K562 (cell line): ENCODE data around the gene CNTROB. TPM values are rescaled to one million over a fixed set of nuclear protein-coding genes. Genes with fewer than 3 reads are reported as not detected.

Experiments used
- ATAC-seq: fragments of 200-7000 bp; cut with Tn5 transposase; 3 replicates; pipeline ENCODE4 v1.9.1; 2020; ENCODE audit warnings: moderate library complexity
- BruUV-seq: library from RNA; stranded (reverse); fragments of 400-500 nt; replicated peaks from 2 replicates; lab custom pipeline; 2021; lab: Mats Ljungman, UMichigan
- CTCF ChIA-PET: fragments of 300-600 bp; formaldehyde crosslinking; extraction: SDS; loops from one replicate; lab custom pipeline; 2021; ENCODE audit warnings: low intra/inter-chr PET ratio; lab: Yijun Ruan, JAX
- POLR2A ChIA-PET: fragments of 300-600, 350-650 bp; sonication (Branson Sonifier 250); formaldehyde crosslinking; extraction: SDS; loops from one replicate; lab custom pipeline; 2021; ENCODE audit warnings: antibody characterized with exemption, inconsistent platforms; lab: Yijun Ruan, JAX
- DNase-seq, 4 experiments: peaks; one replicate each; pipeline versions ENCODE4 v3.0.0 to v3.0.0-alpha.2; 2011 to 2018; ENCODE audit warnings: low spot score in 3 of 4, mixed read lengths in 3 of 4; ENCODE audit errors: extremely low read depth in 1 of 4
- FAIRE-seq: peaks from 2 replicates; lab custom pipeline; 2011; peaks lifted over from hg19 to GRCh38; lab: Jason Lieb, UNC
- H2AFZ ChIP-seq: 2 replicates; pipeline ENCODE4 v1.6.0; 2011; ENCODE audit warnings: low read depth, low read length, control low read depth, inconsistent platforms
- H3K27ac ChIP-seq: fragments of 200-600 bp; 3 replicates; pipeline ENCODE4 v1.8.0; 2011; ENCODE audit warnings: low read depth, mild to moderate bottlenecking, control low read depth, inconsistent platforms, low read length, moderate library complexity, mixed read lengths; ENCODE audit errors: extremely low read depth
- H3K27me3 ChIP-seq, 2 experiments: fragments of 300-600 bp in 1 of 2; 2 replicates in 1 of 2; 3 replicates in 1 of 2; pipeline versions ENCODE4 v1.6.0 to v1.8.0; 2011; ENCODE audit warnings: inconsistent platforms in 2 of 2, low read length in 2 of 2, mild to moderate bottlenecking in 1 of 2, mixed read lengths in 1 of 2, moderate library complexity in 1 of 2; ENCODE audit not compliant: control insufficient read depth in 2 of 2, insufficient read depth in 2 of 2
- H3K36me3 ChIP-seq: fragments of 300-600 bp; 3 replicates; pipeline ENCODE4 v1.8.0; 2011; ENCODE audit warnings: mild to moderate bottlenecking, low read length, inconsistent platforms; ENCODE audit not compliant: control insufficient read depth, insufficient read depth
- H3K4me1 ChIP-seq, 2 experiments: fragments of 200-600 bp in 1 of 2; replicated peaks in 1 of 2; 2 replicates in 1 of 2; 3 replicates in 1 of 2; pipeline versions ENCODE4 v1.5.1 to v1.8.0; 2011; ENCODE audit warnings: inconsistent platforms in 2 of 2, low read length in 2 of 2, mild to moderate bottlenecking in 1 of 2, mixed read lengths in 1 of 2, moderate library complexity in 1 of 2; ENCODE audit not compliant: control insufficient read depth in 2 of 2, insufficient read depth in 2 of 2
- H3K4me2 ChIP-seq: 2 replicates; pipeline ENCODE4 v1.6.1; 2011; ENCODE audit warnings: low read length, control low read depth, inconsistent platforms, mixed read lengths; ENCODE audit not compliant: insufficient read depth
- H3K4me3 ChIP-seq: fragments of 200-600 bp; sonication (generic), shearing (Covaris generic); 2 replicates; pipeline ENCODE4 v1.5.1; 2016; ENCODE audit warnings: control low read depth, inconsistent platforms
- H3K79me2 ChIP-seq: fragments of 200-600 bp; 3 replicates; pipeline ENCODE4 v1.8.0; 2011; ENCODE audit warnings: low read length, inconsistent platforms; ENCODE audit not compliant: control insufficient read depth, insufficient read depth
- H3K9ac ChIP-seq, 2 experiments: 2 replicates each; pipeline versions ENCODE4 v1.6.0 to v1.6.1; 2011; ENCODE audit warnings: low read depth in 2 of 2, low read length in 2 of 2, control low read depth in 1 of 2, inconsistent platforms in 1 of 2, mild to moderate bottlenecking in 1 of 2, mixed read lengths in 1 of 2; ENCODE audit not compliant: insufficient read depth in 1 of 2
- H3K9me1 ChIP-seq: one replicate; pipeline ENCODE4 v1.6.0; 2011; ENCODE audit warnings: inconsistent platforms, mild to moderate bottlenecking, low read length, moderate library complexity; ENCODE audit not compliant: control insufficient read depth, insufficient read depth
- H3K9me3 ChIP-seq: replicated peaks from 2 replicates; pipeline ENCODE4 v1.5.1; 2011; ENCODE audit warnings: low read depth, low read length, inconsistent platforms; ENCODE audit not compliant: control insufficient read depth, insufficient read depth
- H4K20me1 ChIP-seq: replicated peaks from 2 replicates; pipeline ENCODE4 v1.6.1; 2011; ENCODE audit warnings: low read length, inconsistent platforms, mixed read lengths; ENCODE audit not compliant: control insufficient read depth, insufficient read depth
- FOXO4 ChIP-seq: fragments of 450-650 bp; formaldehyde crosslinking; IDR thresholded peaks from 2 replicates; pipeline ENCODE4 v1.4.0; 2020; ENCODE audit warnings: mild to moderate bottlenecking, moderate library complexity
- MLX ChIP-seq, 2 experiments: fragments of 450-650 bp in 1 of 2; sonication (generic) in 1 of 2; formaldehyde crosslinking; conservative IDR thresholded peaks; 2 replicates each; pipeline versions ENCODE4 v1.4.0 to v1.8.1; 2020 to 2022; ENCODE audit warnings: mild to moderate bottlenecking in 1 of 2, missing genetic modification reagents in 1 of 2
- RFX7 ChIP-seq: fragments of 250-450 bp; sonication (Bioruptor Pico); IDR thresholded peaks from 2 replicates; pipeline ENCODE4 v1.5.1; 2021; ENCODE audit warnings: mild to moderate bottlenecking
- SOX6 ChIP-seq: fragments of 450-650 bp; IDR thresholded peaks from 2 replicates; pipeline ENCODE4 v1.6.1; 2014; ENCODE audit warnings: mild to moderate bottlenecking
- ZKSCAN1 ChIP-seq: fragments of 150-350 bp; IDR thresholded peaks from 2 replicates; pipeline ENCODE4 v1.6.1; 2016; ENCODE audit warnings: low read depth, low read length
- ZNF280A ChIP-seq: fragments of 450-650 bp; IDR thresholded peaks from 2 replicates; pipeline ENCODE4 v1.6.1; 2018; ENCODE audit warnings: mild to moderate bottlenecking, low read depth; ENCODE audit not compliant: partially characterized antibody
- ZNF668 ChIP-seq: fragments of 250-450 bp; sonication (Bioruptor Pico); IDR thresholded peaks from 2 replicates; pipeline ENCODE4 v1.8.0; 2022; ENCODE audit warnings: mild to moderate bottlenecking, inconsistent platforms
- WGBS: fragments of 100-300 bp; shearing (Covaris generic); methylation state at CpG from one replicate; pipeline ENCODE4 v1.1.6; 2016; ENCODE audit warnings: low coverage, mixed read lengths; ENCODE audit not compliant: insufficient coverage; ENCODE audit errors: missing lambda C conversion rate; 5-methylcytosine and 5-hydroxymethylcytosine counted together
- in situ Hi-C: fragments of 300-500 bp; cut with MboI; formaldehyde crosslinking; loops from 4 replicates; pipeline ENCODE4 v1.15.0; 2018; ENCODE audit warnings: inconsistent platforms, mixed read lengths
- intact Hi-C: fragments of 100-400 bp; cut with micrococcal nuclease; formaldehyde crosslinking; loops from 2 replicates; pipeline ENCODE4 v1.14.2; 2022
- polyA plus RNA-seq, 8 experiments: library from polyadenylated mRNA; depleted of rRNA in 4 of 8; stranded (reverse) in 5 of 8; unstranded in 3 of 8; fragments of >200 nt; fragmentation: Nextera tagmentation in 2 of 8; fragmentation: Illumina TruSeq in 1 of 8; extraction: Ambion mirVana in 2 of 8; extraction: Trizol in 1 of 8; gene quantifications; 2 replicates each; pipeline versions ENCODE4 v1.2.1 to v1.2.3, GENCODE V29; 2011 to 2014; ENCODE audit warnings: inconsistent platforms in 1 of 8, missing spikeins in 1 of 8
- total RNA-seq, 7 experiments: library from RNA; depleted of rRNA in 6 of 7; stranded (reverse); fragments of >200 nt in 6 of 7; fragmentation: Illumina TruSeq in 2 of 7; extraction: Trizol in 2 of 7; gene quantifications; 2 replicates each; pipeline versions ENCODE4 v1.2.1 to v1.2.3, GENCODE V29; 2011 to 2021; ENCODE audit warnings: low replicate concordance in 1 of 7

Gene CNTROB
- total and polyA plus RNA-seq, 9 of the 15 experiments (the other 6 are each of a cell fraction or from before 2014, with no cell fraction given) = 1.9 to 33.3 (median 23.0) TPM

GRCh38 chr17:7951143-7951792 lies 19.3 kb downstream of the CNTROB start:
- no peaks in the 10 kb centered on the region for H3K9me1 ChIP-seq
- H3K4me1 ChIP-seq = no peaks in the 10 kb centered on the region; a peak in 1 of 5 replicates
- H3K9ac ChIP-seq = no peak overlapping the region
- no peak for ATAC-seq
- H3K27ac ChIP-seq = no peak overlapping the region
- BruUV-seq = no TSS peak
- intact Hi-C loops = no loop called here
- no peak for DNase-seq
- H3K36me3 ChIP-seq = peaks cover 24% of the 10 kb centered on the region
- H3K4me3 ChIP-seq = no peak overlapping the region
- POLR2A ChIA-PET = interaction anchor here (1.1 kb wide), 1 partner anchor 13 kb away, joined by 4 read pairs; no protein-coding TSS in a partner anchor
- no peak overlapping the region for H3K4me2 ChIP-seq
- H3K79me2 ChIP-seq = no peaks in the 10 kb centered on the region
- H2AFZ ChIP-seq = no peak overlapping the region
- no peak for FAIRE-seq
- CTCF ChIA-PET = no interaction called here
- in situ Hi-C loops = no loop called here
- 56% methylated on average over 5 of the region's 5 CpGs for WGBS
- no peaks in the 10 kb centered on the region for H3K27me3 ChIP-seq
- no peaks in the 10 kb centered on the region for H4K20me1 ChIP-seq
- no peaks in the 10 kb centered on the region for H3K9me3 ChIP-seq
- no peak for TF ChIP-seq RFX7 (CRISPR knock-in tag)
- no peak for TF ChIP-seq SOX6
- TF ChIP-seq MLX (CRISPR knock-in tag; conservative IDR thresholded peaks at IDR 0.05) = no peak
- TF ChIP-seq ZNF280A = no peak
- no peak for TF ChIP-seq ZKSCAN1
- no peak for TF ChIP-seq ZNF668
- no peak for TF ChIP-seq FOXO4
